Measurements from ENCODE around the gene COMT. TPM values are rescaled to one million over a fixed set of nuclear protein-coding genes. Genes with fewer than 3 reads are reported as not detected.
A peak's percentile ranks its signal among the peaks of the same experiment; 100 is the strongest.

COMT gene
- total RNA-seq, 4 donors from 2014 or later: 89.1 to 149 (median 138) TPM

- no peak for TF ChIP-seq CTCF (IDR thresholded peaks at IDR 0.05)
- no peak for TF ChIP-seq POLR2A (IDR thresholded peaks at IDR 0.05)
- peaks cover 0 to 38% (median 0%) of the 10 kb centered on the region in 3 donors for H3K36me3 ChIP-seq
- no peak for DNase-seq
- no peaks in the 10 kb centered on the region for H3K27me3 ChIP-seq
- no peak overlapping the region for H3K27ac ChIP-seq
- no peaks in the 10 kb centered on the region for H3K9me3 ChIP-seq
- no peak overlapping the region for H3K4me3 ChIP-seq
- peaks cover 0 to 23% (median 7%) of the 10 kb centered on the region in 4 donors for H3K4me1 ChIP-seq
Observed at GRCh38 chr22:19896665-19897355, 44.8 kb upstream of the COMT start.

- Histone ChIP-seq H3K4me1 (peaks cover 0 to 13% (median 3%) of the 10 kb centered on the region in 4 donors), H3K27me3 (no peaks in the 10 kb centered on the region), H3K4me3 (no peak overlapping the region), H3K9me3 (no peaks in the 10 kb centered on the region), H3K27ac (no peak overlapping the region), H3K36me3 (peaks cover 0 to 38% (median 0%) of the 10 kb centered on the region in 3 donors)
- TF ChIP-seq CTCF (IDR thresholded peaks at IDR 0.05) (no peak), POLR2A (IDR thresholded peaks at IDR 0.05) (no peak)
- DNase-seq: no peak
Observed at GRCh38 chr22:19897726-19898125, 43.8 kb upstream of the COMT start.

- DNase-seq: no peak
- no peak overlapping the region for H3K27ac ChIP-seq
Observed at GRCh38 chr22:19898145-19898544, 43.4 kb upstream of the COMT start.

GRCh38 chr22:19898831-19899567 lies 42.6 kb upstream of the COMT start:
- Histone ChIP-seq H3K4me1 (peaks cover 0 to 10% (median 0%) of the 10 kb centered on the region in 4 donors), H3K36me3 (peaks cover 0 to 38% (median 0%) of the 10 kb centered on the region in 3 donors), H3K4me3 (no peak overlapping the region), H3K9me3 (no peaks in the 10 kb centered on the region), H3K27me3 (no peaks in the 10 kb centered on the region), H3K27ac (no peak overlapping the region)
- DNase-seq: no peak
- TF ChIP-seq CTCF (IDR thresholded peaks at IDR 0.05) (no peak), POLR2A (IDR thresholded peaks at IDR 0.05) (no peak)

More at GRCh38 chr22:19898145-19898544, 43.4 kb upstream of the COMT start:
- TF ChIP-seq CTCF (IDR thresholded peaks at IDR 0.05): no peak
- no peak for TF ChIP-seq POLR2A (IDR thresholded peaks at IDR 0.05)
- H3K4me1 ChIP-seq: peaks cover 0 to 10% (median under 1%) of the 10 kb centered on the region in 4 donors
- no peaks in the 10 kb centered on the region for H3K27me3 ChIP-seq
- H3K4me3 ChIP-seq: no peak overlapping the region
- peaks cover 0 to 38% (median 0%) of the 10 kb centered on the region in 3 donors for H3K36me3 ChIP-seq
- H3K9me3 ChIP-seq: no peaks in the 10 kb centered on the region

GRCh38 chr22:19900707-19901436 lies 40.7 kb upstream of the COMT start:
- Histone ChIP-seq H3K4me1 (peaks cover 0 to 10% (median 0%) of the 10 kb centered on the region in 4 donors), H3K27me3 (no peaks in the 10 kb centered on the region), H3K4me3 (no peak overlapping the region), H3K36me3 (peaks cover 0 to 30% (median 0%) of the 10 kb centered on the region in 3 donors), H3K9me3 (no peaks in the 10 kb centered on the region), H3K27ac (no peak overlapping the region)
- DNase-seq: peak in 2 of 3 donors; percentile 59 to 67
- TF ChIP-seq CTCF (IDR thresholded peaks at IDR 0.05) (no peak), POLR2A (IDR thresholded peaks at IDR 0.05) (no peak)

Data from Peyer's patch (tissue), 4 donors.